C1 segment of cervical spinal cord (tissue), 14 donors: ENCODE results near the gene NTM.

ENCODE experiments used
- DNase-seq, 14 donors: peaks; one replicate each; lab custom pipeline; 2025; lab: John Stamatoyannopoulos, UW

Gene NTM

DNA sequence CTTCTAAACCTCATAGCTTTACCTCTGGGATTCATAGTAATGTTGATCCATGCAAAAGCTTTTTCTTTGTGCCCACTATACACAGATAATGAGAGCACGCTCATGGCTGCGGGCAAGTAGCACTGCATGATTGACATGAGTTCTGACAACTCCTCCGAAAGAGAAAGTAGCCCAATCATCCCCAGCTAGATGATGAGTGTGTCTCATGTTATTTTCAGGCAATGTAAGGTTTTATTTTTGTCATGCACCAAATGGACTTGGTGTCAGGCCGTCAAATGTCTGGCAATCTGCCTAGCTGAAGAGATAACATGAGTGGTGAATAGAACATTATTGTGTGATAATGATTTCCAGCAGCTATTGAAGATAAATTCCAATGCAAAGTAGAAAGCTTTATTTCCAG, 662.6 kb downstream of the NTM start:
- DNase-seq: peak in 1 of 14 donors; percentile 81

DNA sequence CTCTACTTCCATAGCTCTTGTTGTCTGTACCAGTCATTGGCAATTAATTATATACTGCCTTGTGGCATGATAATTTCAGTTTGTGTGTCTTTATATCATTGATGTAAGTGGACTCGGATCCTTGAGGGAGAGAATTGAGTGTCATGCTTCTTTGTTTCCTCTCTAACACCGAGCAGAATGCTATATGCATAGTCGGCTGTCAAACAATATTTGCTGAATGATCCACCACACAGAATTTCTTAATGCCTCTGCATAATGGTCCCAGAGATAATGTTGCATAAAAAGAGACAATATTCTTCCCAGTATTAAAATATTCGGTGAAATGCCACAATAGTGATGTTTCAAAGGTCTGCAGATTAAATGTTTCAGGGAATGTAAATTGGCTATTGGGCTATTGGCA, 664.8 kb downstream of the NTM start:
- no peak for DNase-seq

GRCh38 chr11:132035766-132036165, 665.4 kb downstream of the NTM start:
- no peak for DNase-seq

DNA sequence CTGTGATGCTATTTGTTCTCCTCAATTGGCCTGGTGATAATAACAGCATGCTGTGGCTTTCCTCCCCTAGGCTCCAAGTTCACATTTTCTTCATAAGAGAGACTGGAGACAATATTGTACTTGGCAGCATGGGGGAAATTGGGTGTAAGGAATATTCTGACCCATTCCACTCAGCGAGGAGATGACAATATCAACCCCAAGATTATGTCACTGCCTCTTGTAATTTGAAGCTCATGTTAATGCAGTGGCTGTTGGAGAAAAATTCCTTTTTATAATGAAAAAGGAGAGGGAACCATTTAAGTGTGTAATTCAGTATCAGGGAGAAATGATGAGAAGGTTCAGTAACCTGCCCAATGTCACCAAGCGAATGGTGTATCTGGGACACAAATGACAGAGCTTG, 665.8 kb downstream of the NTM start:
- DNase-seq: no peak

DNA sequence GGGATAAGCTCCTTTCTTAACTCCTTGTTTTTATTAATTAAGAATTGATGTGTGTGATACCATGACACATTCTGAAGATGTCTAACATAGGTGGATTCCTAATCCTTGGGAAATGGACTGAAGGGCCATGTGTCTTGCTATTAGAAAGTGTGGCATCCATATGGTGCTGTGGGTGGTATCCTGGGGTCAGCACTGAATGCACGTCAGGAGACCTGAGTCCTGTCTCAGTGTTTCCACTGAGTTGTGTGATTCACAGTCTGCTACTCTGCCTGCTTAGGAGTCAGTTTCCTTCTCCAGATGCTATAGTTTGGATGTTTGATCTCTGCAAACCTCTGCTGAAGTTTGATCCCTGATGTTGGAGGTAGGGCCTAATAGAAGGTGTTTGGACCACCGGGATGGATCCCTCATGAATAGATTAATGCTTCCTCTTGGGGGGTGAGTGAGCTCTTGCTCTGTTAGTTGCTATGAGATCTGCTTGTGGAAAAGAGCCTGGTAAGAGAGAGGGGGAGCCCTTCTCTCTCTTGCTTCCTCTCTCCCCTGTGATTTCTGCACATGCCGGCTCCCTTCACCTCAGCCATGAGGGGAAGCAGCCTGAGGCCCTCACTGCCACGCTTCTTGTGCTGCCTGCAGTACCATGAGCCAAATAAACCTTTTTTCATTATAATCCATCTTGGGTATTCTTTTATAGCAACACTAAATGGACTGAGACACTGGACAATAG, 666.5 kb downstream of the NTM start:
- no peak for DNase-seq

- DNase-seq: no peak
Measured at GRCh38 chr11:132037467-132037862, 667.0 kb downstream of the NTM start.

- no peak for DNase-seq
Measured at GRCh38 chr11:132037956-132038355, 667.5 kb downstream of the NTM start.

GRCh38 chr11:132039521-132039920, 669.1 kb downstream of the NTM start:
- no peak for DNase-seq

DNA sequence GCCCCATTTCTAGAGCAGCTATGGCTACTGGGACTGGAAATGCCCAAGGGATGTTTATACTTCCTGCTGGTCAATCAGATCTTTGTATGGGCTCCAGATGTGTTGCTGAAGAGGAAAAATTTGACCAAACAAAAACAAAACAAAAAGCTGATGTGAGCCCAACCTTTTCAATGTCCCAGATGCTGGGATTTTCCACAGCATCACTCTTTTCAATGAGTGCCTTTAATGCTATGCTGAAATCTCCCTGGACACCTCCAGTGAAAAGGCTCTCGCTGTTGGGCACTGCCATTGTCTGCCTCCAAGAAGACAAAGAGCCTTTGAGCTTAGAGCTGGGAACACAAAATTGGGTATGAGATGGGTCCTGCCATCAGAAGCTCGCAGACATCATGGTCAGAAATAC, 671.9 kb downstream of the NTM start:
- DNase-seq: peak in 2 of 14 donors; percentile 16 to 35

- DNase-seq: no peak
Measured at GRCh38 chr11:132043714-132044113, 673.3 kb downstream of the NTM start.

DNA sequence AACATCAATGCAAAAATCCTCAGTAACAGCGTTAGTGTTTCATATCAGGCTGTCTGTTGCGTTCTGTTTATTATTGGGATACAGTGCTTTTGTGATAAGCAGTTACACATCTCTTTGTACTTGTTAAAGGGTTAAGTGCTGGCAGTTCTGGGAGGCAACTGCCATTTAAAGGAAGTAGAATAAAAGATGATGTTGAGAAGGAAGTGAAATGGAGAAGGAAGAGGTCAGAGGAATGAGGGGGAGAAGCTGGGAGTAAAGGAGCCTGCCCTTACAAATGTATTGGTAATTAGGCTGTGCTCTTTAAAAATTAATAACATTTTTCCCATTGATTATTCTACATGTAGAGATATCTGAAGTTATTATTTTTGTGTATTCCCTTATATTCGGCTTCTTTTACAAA, 674.7 kb downstream of the NTM start:
- no peak for DNase-seq

- no peak for DNase-seq
Measured at GRCh38 chr11:132046288-132046865, 676.0 kb downstream of the NTM start.

GRCh38 chr11:132047167-132047566, 676.8 kb downstream of the NTM start:
- DNase-seq: no peak

GRCh38 chr11:132048040-132048439, 677.6 kb downstream of the NTM start:
- peak in 2 of 14 donors; percentile 8 to 14 for DNase-seq

- DNase-seq: no peak
Measured at GRCh38 chr11:132049205-132049604, 678.8 kb downstream of the NTM start.

DNA sequence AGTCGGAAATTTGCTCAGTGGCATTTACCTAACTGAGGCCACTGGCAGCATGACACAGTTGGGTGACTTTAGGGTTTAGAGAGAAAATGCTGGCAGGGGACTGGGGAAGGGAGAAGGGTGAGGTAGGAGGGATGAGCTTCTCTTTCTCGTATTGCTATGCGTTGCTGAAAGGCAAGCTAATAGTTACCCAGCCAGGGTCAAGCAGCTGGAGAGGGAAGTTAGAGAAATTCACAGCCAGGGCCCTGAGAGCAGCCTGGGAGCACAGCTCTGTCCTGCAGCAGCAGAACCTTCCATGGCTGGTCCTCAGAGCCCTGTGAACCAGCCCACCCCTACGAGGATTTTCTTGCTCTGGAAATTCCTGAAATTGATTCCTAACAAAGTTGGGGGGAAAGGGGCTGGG, 679.6 kb downstream of the NTM start:
- DNase-seq: no peak

DNA sequence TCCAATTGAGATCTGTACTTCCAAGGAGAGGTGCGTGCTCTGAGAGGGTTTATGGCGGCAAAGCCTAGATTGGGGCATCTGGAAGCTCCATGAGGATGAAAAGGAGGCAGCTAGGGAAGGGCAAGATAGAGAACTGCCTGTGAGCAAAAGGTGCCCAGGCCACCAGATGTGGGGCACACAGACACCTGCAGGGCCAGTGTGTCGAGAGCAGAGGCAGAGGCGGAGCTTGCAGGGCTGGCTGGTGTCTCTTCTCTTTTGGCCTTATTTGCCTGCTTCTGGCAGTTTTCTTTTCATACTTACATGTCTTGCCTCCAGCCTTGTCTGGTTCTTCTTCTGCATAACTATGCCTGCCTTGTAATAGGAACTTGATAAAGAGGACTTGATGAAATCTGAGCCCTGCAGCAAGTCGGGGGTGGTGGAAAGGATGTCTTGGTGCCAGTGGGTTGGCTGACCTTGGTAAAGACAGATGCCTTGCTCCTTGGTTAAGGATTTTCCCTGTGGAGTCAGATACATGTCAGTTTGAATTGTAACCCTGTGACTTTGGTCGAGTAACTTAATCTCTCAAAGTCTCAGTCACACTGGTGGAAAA, 680.3 kb downstream of the NTM start:
- no peak for DNase-seq

- peak in 1 of 14 donors; percentile 96 for DNase-seq
Measured at GRCh38 chr11:132051704-132052103, 681.3 kb downstream of the NTM start.

- no peak for DNase-seq
Measured at GRCh38 chr11:132052342-132052741, 681.9 kb downstream of the NTM start.

DNA sequence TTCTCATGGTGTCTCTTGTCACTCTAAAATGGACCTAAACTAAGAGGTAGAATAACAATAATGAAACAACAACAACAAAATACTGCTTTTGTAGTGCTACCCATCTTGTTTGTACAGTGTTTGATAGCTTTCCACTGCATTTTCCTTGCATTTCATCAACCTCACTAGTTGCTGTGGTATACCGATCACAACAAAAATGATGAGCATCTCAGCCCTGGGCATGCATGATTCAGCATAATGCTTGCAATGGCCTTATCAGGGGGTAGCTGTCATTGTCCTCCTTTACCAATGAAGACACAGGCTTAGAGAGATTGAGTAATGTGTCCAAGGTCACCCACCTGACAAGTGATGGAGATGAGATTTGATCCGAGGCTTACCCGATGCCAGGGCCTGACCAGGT, 682.5 kb downstream of the NTM start:
- no peak for DNase-seq

DNA sequence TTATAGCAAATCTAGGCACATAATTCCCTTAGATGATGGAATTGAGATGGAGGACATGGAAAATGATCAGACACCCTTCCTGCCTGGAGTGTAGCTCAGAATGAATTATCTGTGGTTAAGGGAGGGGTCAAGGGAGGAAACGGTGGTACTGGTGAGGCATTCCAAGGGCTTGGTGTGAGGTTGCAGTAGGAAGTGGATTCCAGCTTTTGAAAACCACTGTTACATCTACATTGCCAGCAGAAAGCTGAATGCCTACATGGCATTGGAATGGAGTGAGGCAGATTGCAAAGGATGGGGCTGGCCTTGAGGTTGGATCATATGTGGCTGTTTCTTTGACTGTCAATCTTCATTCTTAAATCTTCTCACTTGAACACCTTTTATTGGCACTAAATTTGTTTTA, 684.4 kb downstream of the NTM start:
- no peak for DNase-seq

DNA sequence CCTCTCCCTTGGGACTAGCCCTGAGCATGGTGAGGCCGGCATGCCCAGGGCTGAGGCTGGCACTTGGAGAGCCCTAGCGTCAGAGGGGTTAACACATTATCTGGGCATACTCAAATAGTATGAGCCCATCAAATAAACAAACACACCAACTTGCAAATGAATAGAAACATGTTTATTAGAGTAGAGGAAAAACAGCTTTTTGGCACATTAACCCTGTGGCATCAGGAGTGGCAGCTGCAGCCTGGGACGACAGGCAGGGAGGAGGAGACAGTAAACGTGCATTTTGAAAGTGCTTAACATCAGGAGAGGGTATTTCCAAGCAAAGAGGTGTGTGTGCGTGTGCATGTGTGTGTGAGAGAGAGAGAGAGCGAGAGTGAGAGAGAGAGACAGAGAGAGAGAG, 684.9 kb downstream of the NTM start:
- DNase-seq: peak in 1 of 14 donors; percentile 56

- DNase-seq: no peak
Measured at GRCh38 chr11:132056689-132057088, 686.3 kb downstream of the NTM start.
